ENCODE data around the gene MATN4.

The MATN4 gene

GRCh38 chr20:45288860-45289259 lies 19.2 kb downstream of the MATN4 start:
- DNase-seq, result no peak

DNA sequence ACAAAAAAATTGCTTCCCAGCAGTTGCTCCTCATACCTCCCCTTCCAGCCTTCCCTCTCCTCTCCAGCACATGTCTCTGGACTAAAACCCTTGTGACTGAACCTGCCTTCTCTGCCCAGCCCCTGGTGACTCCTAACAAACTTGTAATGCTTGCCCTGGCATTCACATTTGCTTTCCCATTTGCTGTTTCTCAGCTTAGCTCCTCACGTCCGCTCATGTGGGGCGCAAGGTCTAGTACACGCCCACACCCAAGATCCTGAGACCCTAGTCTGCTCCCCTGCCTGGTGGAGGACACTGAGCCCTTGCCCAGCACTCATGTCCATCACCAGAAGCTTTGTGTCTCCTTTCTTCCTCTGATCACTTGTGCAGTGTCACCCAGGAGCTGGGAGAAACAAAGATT lies 19.7 kb downstream of the MATN4 start:
- DNase-seq, result no peak

DNA sequence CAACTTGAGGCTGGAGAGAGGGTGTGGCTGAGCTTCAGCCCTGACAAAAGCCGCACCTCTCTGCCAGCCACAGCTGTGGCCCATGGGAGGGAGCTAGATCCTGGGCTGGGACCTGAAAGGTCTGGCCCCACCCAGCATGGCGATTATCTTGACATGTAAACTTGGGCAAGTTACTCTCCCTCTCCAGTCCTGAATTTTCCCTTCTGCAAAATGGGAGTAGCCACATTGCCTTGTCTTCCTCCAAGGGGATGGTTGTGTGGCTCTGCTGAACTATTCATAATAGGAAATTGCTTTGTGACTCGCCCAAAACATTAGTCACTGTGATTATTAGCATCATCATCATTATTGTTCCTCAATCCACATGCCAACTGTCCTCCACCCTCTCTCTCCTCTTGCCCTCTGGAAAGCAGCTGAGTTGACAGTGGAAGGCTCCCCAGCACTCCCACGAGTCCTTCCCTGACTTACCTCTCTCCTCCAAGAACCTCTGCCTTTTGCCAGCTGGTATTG lies 24.5 kb downstream of the MATN4 start:
- DNase-seq, result no peak

- no peak for DNase-seq
Measured at GRCh38 chr20:45282700-45283550, 25.2 kb downstream of the MATN4 start.

DNA sequence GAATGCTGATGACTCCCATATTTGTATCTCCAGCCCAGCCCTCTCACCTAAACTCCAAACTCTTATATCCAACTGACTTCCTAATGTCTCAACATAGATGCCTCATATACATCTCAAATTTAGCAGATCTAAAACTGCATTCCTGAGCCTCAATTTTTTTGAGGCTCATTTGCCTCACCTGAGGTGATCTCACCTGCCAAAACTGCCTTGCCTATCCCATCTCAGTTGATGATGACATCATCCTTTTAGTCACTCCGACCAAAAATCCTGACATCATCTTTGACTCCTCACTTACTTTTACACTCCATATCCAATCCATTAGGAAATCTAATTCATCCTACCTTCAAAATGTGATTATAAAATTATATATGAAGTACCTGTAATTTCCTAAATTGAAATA lies 28.1 kb downstream of the MATN4 start:
- DNase-seq, result no peak

DNA sequence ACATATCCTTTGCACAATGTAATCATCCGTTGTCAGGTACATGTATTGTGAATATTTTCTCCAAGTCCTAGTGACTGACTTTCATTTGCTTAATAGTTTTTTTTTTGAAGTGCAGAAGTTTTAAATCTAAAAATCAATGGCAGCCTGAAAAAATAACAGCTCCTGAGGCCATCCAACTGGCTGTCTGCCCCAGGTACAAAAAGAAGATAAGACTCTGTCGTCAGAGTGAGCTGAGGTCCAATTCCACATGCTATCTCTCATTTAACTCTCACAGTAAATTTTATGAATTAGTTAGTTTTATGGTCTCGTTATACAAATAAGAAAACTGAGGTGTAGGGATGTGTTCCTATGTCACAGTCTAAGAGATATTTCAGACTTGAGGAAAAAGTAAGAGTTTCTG lies 32.8 kb downstream of the MATN4 start:
- no peak for DNase-seq

DNA sequence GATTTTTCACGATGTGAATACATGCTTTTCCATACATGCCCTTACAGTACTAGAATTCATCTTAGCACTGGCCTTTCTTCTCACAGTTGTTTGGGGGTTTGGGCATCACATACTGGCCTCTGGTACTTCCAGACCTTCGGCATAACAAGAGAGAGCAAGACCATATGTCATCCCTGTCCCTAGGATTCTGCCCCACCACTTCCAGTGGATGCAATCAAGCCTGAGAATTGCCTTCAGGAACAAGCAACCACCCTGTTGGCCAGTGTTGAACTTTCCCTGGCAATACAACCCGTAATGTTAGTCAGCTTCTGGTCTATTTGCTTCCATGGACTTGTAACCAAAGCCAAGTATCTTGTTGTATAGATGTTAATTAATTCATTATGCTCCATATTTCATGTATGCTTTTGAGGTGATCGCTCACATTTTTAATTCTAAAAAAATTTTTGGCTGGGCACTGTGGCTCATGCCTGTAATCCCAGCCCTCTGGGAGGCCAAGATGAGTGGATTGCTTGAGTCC lies 38.3 kb downstream of the MATN4 start:
- DNase-seq, result no peak

DNA sequence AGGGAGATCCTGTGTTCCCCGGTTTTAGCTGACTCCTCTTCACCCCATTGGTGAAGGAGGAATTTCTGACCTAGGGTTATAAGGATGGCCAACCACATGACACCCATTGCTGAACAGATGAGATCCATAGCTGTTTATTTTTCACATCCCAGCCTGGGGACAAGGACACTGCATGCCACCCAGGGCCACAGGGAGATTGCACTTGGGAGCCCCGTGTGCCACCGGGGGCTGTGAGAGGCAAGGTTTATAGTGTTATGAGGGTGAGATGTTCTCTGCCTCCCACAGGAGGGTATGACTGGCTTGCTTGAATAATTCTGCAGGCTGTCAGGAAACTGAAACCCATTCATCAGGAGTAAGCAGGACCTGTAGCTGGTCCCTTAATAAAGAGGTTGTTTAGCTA lies 39.0 kb downstream of the MATN4 start:
- DNase-seq, result no peak

- DNase-seq, result no peak
Measured at GRCh38 chr20:45268531-45268930, 39.6 kb downstream of the MATN4 start.

DNA sequence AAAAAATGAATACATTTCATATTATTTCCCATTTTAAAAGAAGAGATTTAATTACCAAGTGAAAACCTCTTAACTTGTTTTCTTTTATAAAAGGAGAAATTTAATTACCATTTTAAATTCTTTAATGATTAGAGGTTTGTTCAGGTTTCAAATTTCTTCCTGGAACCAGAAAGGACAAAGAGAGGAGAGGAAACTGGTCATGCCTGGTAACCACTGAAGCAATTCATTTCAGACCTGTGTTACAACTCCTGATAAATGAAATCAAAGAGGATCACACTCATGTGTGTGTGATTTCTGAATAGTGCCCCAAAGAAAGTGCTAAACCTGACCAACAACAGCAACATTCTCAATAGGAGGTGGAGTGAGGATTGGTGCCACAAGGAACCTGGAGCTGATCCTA lies 41.1 kb downstream of the MATN4 start:
- DNase-seq, result no peak

DNA sequence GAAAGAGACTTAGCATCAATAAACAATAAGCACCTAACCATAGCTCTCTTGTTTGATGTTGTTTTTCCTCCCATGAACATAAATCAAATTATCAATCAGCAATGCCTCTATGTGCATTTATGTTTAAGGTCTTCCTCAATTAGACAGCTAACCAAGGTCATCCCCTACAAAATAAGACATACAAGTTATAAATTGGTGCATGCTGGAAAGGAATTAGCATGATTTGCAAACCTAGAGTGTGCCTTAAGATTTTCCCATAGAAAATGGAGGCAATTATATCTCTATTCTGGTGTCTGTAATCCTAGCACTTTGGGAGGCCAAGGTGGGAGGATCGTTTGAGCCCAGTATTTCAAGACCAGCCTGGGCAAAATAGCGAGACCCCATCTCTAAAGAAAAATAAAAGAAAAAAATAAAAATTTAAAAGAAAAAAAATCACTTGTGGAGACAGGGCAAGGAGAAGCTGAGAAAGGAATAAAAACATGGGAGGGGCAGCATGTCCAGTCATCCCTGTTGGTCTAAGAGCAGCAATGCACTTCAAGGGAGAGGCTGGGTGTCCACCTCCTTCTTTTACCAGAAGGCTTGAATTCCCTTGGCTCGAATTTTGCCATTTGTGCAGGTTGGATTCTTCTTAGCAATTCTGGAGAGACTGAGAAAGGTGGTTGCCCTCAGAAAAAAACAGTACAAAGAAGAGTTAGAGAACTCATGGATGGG lies 44.4 kb downstream of the MATN4 start:
- no peak for DNase-seq

GRCh38 chr20:45258664-45259063 lies 49.4 kb downstream of the MATN4 start:
- no peak for DNase-seq

DNA sequence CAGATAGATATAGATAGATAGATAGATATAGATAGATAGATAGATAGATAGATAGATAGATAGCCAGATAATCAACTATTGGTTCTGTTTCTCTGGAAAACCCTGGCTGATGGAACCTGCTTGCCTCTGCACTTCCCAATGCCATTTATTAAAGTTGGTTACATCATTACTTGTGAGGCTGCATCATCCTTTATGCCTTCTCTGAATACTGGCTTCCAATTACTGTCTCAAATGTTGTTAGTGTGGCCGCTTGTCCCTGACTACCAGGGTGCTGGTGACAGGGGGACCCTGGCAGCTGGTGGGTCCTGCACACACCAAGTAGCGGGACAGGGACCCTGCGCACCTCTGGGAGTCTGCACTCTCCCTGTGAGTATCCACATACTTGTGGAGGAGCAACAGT lies 49.8 kb downstream of the MATN4 start:
- DNase-seq, result no peak

- DNase-seq, result no peak
Measured at GRCh38 chr20:45257711-45258110, 50.4 kb downstream of the MATN4 start.

DNA sequence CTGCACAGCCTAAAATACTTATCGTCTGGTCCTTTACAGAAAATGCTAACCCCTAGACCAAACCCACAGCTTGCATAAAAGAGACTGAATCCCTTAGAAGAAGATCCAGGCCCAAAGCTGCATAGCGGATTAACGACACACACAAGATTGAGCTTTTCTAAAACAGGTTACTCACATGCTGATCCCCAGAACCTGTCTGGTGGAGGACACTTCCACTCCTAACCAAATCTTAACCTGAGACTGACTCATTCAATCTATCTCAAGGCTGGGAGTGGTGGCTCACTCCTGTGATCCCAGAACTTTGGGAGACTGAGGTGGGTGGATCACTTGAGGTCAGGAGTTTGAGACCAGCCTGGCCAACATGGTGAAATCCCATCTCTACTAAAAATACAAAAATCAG lies 50.9 kb downstream of the MATN4 start:
- no peak for DNase-seq

DNA sequence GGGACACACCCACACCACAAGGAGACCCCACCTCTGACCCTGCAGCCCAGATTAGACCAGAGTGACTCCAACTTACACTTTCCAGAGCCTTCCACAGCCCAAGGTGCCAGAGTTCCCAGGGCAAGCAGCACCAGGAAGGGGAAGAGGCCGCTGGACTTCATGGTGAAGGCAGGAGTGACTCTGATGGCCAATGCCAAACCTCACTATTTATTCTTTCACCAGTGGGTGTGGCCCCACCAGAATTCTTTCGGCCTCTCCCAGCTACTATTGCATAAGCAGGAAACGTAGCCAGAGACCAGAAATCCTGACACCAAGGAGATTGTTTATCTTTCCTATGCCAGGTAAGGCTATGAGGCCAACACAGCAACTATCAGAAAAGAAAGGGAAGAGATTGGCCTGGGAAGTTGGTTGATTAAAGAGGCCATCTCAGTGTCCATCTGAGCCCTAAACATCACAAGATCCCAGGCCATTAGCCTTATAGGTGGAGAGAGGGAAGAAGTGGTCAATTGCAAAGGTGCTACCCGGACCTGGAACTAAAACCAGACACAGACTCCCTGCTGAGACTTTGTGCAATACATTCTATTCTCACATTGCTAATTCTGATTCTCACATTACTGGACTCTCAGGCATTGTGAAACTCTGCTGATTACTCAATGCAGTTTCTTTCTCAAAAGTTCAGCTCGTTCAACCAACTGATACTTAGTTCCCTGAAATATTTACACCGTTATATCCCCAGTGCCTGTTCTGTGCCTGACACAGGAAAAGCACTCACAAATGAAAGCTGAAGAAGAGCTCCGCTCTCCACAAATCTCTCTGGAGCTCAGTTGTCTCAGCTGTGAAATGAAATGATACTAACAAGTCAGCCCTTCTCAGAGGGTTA lies 53.5 kb downstream of the MATN4 start, which contains the start of gene SLPI:
Gene SLPI, minus strand, starts transcription at position 182 of the 880 bp plus-strand sequence. Its CDS starts 21 bp downstream, at position 161.
- no peak for DNase-seq

DNA sequence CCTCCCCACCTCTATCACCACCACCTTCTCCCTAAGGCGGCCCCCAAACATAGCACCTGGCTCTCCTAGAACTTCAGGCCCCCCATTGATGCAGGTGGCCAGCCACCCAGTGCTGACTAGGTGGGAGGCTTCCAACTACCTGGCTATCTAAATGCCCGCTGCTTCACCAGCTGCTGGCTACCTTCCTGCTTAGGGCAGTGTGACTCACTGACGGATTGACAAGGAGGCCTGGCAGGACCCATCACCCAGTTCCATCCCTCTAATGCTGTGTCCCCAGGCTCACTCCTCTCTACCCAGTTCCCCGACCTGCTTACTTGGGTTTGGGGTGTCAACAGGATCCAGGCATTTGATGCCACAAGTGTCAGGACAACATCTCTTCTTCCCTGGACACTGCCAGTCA lies 54.8 kb downstream of the MATN4 start:
- no peak for DNase-seq

- DNase-seq, result no peak
Measured at GRCh38 chr20:45251884-45252560, 56.1 kb downstream of the MATN4 start.

DNA sequence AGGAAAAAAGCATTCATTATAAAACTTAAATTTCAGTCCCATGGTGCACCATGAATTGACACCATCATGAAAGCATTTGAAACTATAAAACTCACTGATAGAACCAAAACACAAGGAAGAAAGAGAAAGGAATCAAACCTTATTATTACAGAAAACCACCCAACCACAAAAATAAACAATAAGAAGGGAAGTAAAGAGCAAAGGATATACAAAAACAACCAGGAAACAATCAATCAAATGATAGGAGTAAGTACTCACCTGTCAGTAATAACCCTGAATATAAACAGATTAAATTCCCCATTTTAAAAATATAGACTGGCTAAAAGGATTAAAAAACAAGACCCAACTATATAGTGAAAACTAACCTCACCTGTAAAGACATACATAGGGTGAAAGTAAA lies 59.5 kb downstream of the MATN4 start:
- DNase-seq, result no peak

DNA sequence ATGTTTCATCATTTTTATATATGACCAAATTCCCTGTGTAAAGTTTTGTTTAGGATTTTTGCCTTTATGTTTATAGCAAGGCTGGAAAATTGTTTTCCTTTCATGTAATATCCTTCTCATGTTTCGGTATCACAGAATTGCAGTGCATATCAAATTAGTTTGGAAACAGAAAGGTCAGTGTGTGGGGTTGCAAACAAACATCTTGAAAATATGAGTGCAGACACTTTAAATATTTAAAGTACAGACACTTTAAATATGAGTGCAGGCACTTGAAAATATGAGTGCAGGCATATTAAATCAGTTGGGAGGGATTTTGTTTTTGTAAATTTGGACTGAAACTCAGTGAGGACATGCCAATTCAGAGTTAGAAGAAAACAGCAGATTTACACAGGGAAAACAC lies 60.2 kb downstream of the MATN4 start:
- no peak for DNase-seq

- no peak for DNase-seq
Measured at GRCh38 chr20:45246109-45246508, 62.0 kb downstream of the MATN4 start.

All from NCI-H1092 (cell line).